Measurements from ENCODE around the gene PLOD2.

DNA sequence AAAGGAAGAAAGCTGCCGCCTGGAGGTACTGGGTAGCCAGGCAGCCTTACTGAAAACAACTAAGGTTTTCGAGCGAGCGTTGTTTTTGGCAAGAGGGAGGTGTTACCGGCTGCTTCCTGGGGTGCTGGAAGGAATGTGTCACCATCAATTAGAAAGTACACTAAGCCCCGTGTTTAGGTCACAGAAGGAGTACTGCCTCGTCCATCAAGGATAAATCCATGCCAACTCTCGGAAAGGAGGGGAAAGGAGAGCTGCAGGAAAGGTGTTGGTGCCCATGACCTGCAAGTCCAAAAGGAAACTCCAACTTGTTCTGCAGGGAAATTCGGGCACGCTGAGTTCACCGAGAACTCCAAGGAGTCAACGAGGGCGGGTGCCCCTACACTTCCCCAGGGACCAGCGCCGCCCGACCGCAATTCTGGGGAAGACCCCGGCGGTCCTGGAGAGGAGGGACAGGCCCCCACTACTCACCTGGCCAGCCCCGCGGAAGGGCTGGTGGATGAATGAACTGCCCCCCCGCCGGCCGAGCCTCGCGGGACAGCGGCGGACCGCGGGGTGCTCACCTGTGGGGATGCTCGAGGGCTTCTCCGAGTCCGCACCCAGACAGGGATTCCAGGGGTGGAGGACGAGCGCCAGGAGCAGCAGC lies 542 bp downstream of the PLOD2 start:
- TF ChIP-seq, protein P1, sequence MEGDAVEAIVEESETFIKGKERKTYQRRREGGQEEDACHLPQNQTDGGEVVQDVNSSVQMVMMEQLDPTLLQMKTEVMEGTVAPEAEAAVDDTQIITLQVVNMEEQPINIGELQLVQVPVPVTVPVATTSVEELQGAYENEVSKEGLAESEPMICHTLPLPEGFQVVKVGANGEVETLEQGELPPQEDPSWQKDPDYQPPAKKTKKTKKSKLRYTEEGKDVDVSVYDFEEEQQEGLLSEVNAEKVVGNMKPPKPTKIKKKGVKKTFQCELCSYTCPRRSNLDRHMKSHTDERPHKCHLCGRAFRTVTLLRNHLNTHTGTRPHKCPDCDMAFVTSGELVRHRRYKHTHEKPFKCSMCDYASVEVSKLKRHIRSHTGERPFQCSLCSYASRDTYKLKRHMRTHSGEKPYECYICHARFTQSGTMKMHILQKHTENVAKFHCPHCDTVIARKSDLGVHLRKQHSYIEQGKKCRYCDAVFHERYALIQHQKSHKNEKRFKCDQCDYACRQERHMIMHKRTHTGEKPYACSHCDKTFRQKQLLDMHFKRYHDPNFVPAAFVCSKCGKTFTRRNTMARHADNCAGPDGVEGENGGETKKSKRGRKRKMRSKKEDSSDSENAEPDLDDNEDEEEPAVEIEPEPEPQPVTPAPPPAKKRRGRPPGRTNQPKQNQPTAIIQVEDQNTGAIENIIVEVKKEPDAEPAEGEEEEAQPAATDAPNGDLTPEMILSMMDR (IDR thresholded peaks at IDR 0.05), result peak in 4 of 5 experiments; percentile 5 to 46 (median 42)
- TF ChIP-seq POLR2A (IDR thresholded peaks at IDR 0.05), result no peak

All from tibial nerve (tissue), 3 donors.